HCT116 (cell line): ENCODE results near the gene TAX1BP1.

Experiments used
- CTCF ChIP-seq, 3 experiments: fragments of 200-600 bp in 1 of 3; sonication (generic) in 1 of 3; IDR thresholded peaks in 2 of 3; conservative IDR thresholded peaks in 1 of 3; 2 replicates each; pipeline ENCODE4 v1.5.1; 2012 to 2017; ENCODE audit warnings: low read depth in 2 of 3, low read length in 2 of 3, antibody characterized with exemption in 1 of 3, borderline replicate concordance in 1 of 3, control low read depth in 1 of 3, mild to moderate bottlenecking in 1 of 3, mixed read lengths in 1 of 3, mixed run types in 1 of 3, moderate library complexity in 1 of 3; ENCODE audit not compliant: insufficient read depth in 1 of 3
- POLR2A ChIP-seq: IDR thresholded peaks from 2 replicates; pipeline ENCODE4 v1.7.0; 2011; ENCODE audit warnings: borderline replicate concordance; ENCODE audit not compliant: insufficient read depth, insufficient read length; ENCODE audit errors: extremely low read depth
- POLR2AphosphoS5 ChIP-seq: IDR thresholded peaks from 2 replicates; pipeline ENCODE4 v1.6.1; 2011; ENCODE audit warnings: mild to moderate bottlenecking, low read depth, low read length, moderate library complexity
- ZBTB33 ChIP-seq: IDR thresholded peaks from 2 replicates; pipeline ENCODE4 v1.6.1; 2011; ENCODE audit warnings: mild to moderate bottlenecking, low read length, moderate library complexity; ENCODE audit not compliant: insufficient replicate concordance; ENCODE audit errors: extremely low read depth
- ZFX ChIP-seq: fragments of 450-650 bp; IDR thresholded peaks from 2 replicates; pipeline ENCODE4 v1.6.1; 2017

- TF ChIP-seq POLR2A (no peak), CTCF (IDR thresholded peaks at IDR 0.05 in 2 of 3, conservative IDR thresholded peaks at IDR 0.05 in 1 of 3; ENCODE audit: borderline replicate concordance in 1 of 3, insufficient read depth in 1 of 3, low read depth in 2 of 3, low read length in 2 of 3) (no peak), ZBTB33 (no peak), POLR2AphosphoS5 (no peak), ZFX (no peak)
These were observed 68.7 kb downstream of the TAX1BP1 start for GRCh38 chr7:27808626-27809025.
